Naive B cell (primary cell): ENCODE measurements around the gene ZFAND2A. TPM values are rescaled to one million over a fixed set of nuclear protein-coding genes. Genes with fewer than 3 reads are reported as not detected.

ENCODE experiments used
- ATAC-seq, 2 donors: fragments of 150-1000 bp; cut with Tn5 transposase; 2 replicates each; pipeline ENCODE4 v1.10.0; 2021; ENCODE audit warnings: low read depth in 2 of 2, mild to moderate bottlenecking in 2 of 2, moderate library complexity in 2 of 2
- DNase-seq: peaks from one replicate; pipeline ENCODE4 v3.0.0; 2022
- H3K27ac Mint-ChIP-seq, 6 donors: one replicate each; pipeline ENCODE4 v1.8.0; 2020 to 2022; ENCODE audit warnings: mild to moderate bottlenecking in 6 of 6, mixed read lengths in 6 of 6, moderate library complexity in 5 of 6, inconsistent platforms in 2 of 6
- H3K27me3 Mint-ChIP-seq, 3 donors: one replicate each; pipeline ENCODE4 v1.8.0; 2021 to 2022; ENCODE audit warnings: mixed read lengths in 3 of 3, mild to moderate bottlenecking in 1 of 3
- H3K36me3 Mint-ChIP-seq, 2 donors: one replicate each; pipeline ENCODE4 v1.8.0; 2020 to 2022; ENCODE audit warnings: mixed read lengths in 2 of 2, inconsistent platforms in 1 of 2, mild to moderate bottlenecking in 1 of 2
- H3K4me1 Mint-ChIP-seq, 3 donors: one replicate each; pipeline ENCODE4 v1.8.0; 2020 to 2022; ENCODE audit warnings: mixed read lengths in 3 of 3, inconsistent platforms in 1 of 3, mild to moderate bottlenecking in 1 of 3, moderate library complexity in 1 of 3
- H3K4me3 Mint-ChIP-seq, 8 donors: one replicate each; pipeline ENCODE4 v1.8.0; 2020 to 2022; ENCODE audit warnings: mild to moderate bottlenecking in 8 of 8, mixed read lengths in 8 of 8, moderate library complexity in 8 of 8, inconsistent platforms in 2 of 8
- H3K9me3 Mint-ChIP-seq, 7 donors: one replicate each; pipeline ENCODE4 v1.8.0; 2020 to 2022; ENCODE audit warnings: mixed read lengths in 7 of 7, mild to moderate bottlenecking in 5 of 7, inconsistent platforms in 2 of 7, moderate library complexity in 1 of 7
- polyA plus RNA-seq, 6 donors: library from polyadenylated mRNA; unstranded; fragments of 300-500 nt; fragmentation: Illumina TruSeq; gene quantifications; one replicate each; pipeline ENCODE4 v1.2.3, GENCODE V29; 2021; ENCODE audit warnings: low read depth in 6 of 6

Gene ZFAND2A
- polyA plus RNA-seq, 6 donors from 2014 or later = 59.3 to 73.5 (median 67.9) TPM

DNA sequence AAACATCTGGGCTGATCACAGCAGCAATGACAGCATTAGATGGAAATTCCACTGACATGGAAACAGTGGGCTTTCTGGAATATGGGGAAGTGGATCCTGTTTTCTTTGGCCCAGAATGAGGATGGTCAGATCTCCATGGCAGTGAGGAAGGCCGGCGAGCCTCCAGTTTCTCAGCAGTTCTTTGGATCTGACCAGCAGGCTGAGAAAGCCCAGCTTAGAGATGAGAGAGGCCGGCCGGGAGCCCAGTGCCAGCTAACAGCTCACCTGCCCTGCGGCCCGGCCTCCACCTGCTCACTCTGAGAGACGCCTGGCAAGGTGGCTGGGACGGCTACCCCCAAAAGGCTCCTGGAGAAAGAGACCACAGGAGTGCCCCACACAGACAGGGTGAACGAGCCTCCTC, 47.9 kb downstream of the ZFAND2A start:
- no peaks in the 10 kb centered on the region for H3K36me3 Mint-ChIP-seq
- no peak overlapping the region for H3K4me3 Mint-ChIP-seq
- DNase-seq (no peak), ATAC-seq (no peak)
- H3K4me1 Mint-ChIP-seq = no peaks in the 10 kb centered on the region
- peaks cover 0 to 10% (median 5%) of the 10 kb centered on the region in 3 donors for H3K27me3 Mint-ChIP-seq
- H3K9me3 Mint-ChIP-seq = no peaks in the 10 kb centered on the region
- no peak overlapping the region for H3K27ac Mint-ChIP-seq

DNA sequence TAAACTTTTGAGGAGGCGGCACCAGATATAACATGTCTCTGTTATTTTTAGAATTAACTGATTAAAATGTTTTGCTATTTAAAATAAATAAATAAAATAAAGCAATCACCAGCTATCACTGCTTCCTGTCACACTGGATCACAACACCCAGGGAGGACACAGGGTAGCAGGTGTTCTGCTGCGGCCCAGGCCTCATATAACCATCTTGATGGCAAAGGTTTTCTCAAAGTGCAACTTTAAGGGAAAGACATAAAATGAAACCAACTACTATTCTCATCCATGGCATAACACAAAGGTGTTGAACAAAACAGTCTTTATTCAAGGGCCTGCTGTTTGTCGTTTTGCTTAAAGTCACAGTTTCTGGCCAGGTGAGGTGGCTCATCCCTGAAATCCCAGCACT, 48.8 kb downstream of the ZFAND2A start:
- peaks cover 6 to 15% (median 6%) of the 10 kb centered on the region in 3 donors for H3K27me3 Mint-ChIP-seq
- DNase-seq (no peak), ATAC-seq (no peak)
- peaks cover 3% of the 10 kb centered on the region in 3 donors for H3K4me1 Mint-ChIP-seq
- no peak overlapping the region for H3K4me3 Mint-ChIP-seq
- peaks cover 0 to 3% of the 10 kb centered on the region in 2 donors for H3K36me3 Mint-ChIP-seq
- no peaks in the 10 kb centered on the region for H3K9me3 Mint-ChIP-seq
- no peak overlapping the region for H3K27ac Mint-ChIP-seq

DNA sequence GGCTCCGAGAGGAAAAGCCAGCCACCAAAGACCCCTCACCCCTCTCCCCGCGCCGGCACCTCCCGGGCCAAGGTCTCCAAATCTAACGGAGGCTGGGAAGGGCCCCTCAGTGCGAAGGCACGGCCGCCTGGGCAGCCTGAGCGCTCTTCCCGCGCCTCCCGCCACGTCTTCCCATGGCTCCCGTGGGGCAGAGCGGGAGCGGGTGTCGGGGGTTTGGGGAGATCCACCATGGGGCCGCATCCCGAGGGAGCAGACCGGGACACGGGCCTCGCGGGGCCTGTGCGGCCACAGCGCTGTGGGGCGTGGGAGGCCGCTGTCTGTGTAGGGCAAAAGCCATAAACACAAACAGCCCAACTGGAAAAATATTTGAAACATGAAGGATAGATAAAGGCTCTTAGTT, 49.6 kb downstream of the ZFAND2A start:
- Mint-ChIP-seq H3K36me3 (peaks cover 0 to 6% of the 10 kb centered on the region in 2 donors), H3K4me3 (no peak overlapping the region), H3K27me3 (peaks cover 6 to 20% (median 10%) of the 10 kb centered on the region in 3 donors), H3K4me1 (peaks cover 7 to 11% (median 10%) of the 10 kb centered on the region in 3 donors), H3K9me3 (no peaks in the 10 kb centered on the region), H3K27ac (no peak overlapping the region)
- ATAC-seq = no peak
- no peak for DNase-seq

- no peak overlapping the region for H3K27ac Mint-ChIP-seq
- no peak overlapping the region for H3K4me3 Mint-ChIP-seq
- no peak for ATAC-seq
Measured at GRCh38 chr7:1109581-1110310, 50.2 kb downstream of the ZFAND2A start.

GRCh38 chr7:1108264-1108920, 51.6 kb downstream of the ZFAND2A start:
- Mint-ChIP-seq H3K27me3 (peaks cover 6 to 20% (median 10%) of the 10 kb centered on the region in 3 donors), H3K4me1 (peaks cover 14 to 17% (median 17%) of the 10 kb centered on the region in 3 donors), H3K9me3 (no peaks in the 10 kb centered on the region), H3K27ac (no peak overlapping the region), H3K36me3 (peaks cover 0 to 6% of the 10 kb centered on the region in 2 donors), H3K4me3 (no peak overlapping the region)
- ATAC-seq = no peak
- no peak for DNase-seq

More at GRCh38 chr7:1109581-1110310, 50.2 kb downstream of the ZFAND2A start:
- H3K27me3 Mint-ChIP-seq = peaks cover 6 to 20% (median 10%) of the 10 kb centered on the region in 3 donors
- H3K4me1 Mint-ChIP-seq = peaks cover 13 to 17% (median 16%) of the 10 kb centered on the region in 3 donors
- DNase-seq = no peak
- no peaks in the 10 kb centered on the region for H3K9me3 Mint-ChIP-seq
- peaks cover 0 to 6% of the 10 kb centered on the region in 2 donors for H3K36me3 Mint-ChIP-seq

GRCh38 chr7:1106793-1107421, 53.1 kb downstream of the ZFAND2A start:
- peaks cover 6 to 20% (median 10%) of the 10 kb centered on the region in 3 donors for H3K27me3 Mint-ChIP-seq
- no peak overlapping the region for H3K4me3 Mint-ChIP-seq
- DNase-seq = no peak
- no peak overlapping the region for H3K27ac Mint-ChIP-seq
- peaks cover 0 to 6% of the 10 kb centered on the region in 2 donors for H3K36me3 Mint-ChIP-seq
- peaks cover 14 to 17% (median 17%) of the 10 kb centered on the region in 3 donors for H3K4me1 Mint-ChIP-seq
- ATAC-seq = no peak
- no peaks in the 10 kb centered on the region for H3K9me3 Mint-ChIP-seq

- peaks cover 6 to 20% (median 10%) of the 10 kb centered on the region in 3 donors for H3K27me3 Mint-ChIP-seq
- ATAC-seq = no peak
- H3K4me1 Mint-ChIP-seq = peaks cover 14 to 17% (median 17%) of the 10 kb centered on the region in 3 donors
- DNase-seq = no peak
- no peak overlapping the region for H3K4me3 Mint-ChIP-seq
- H3K27ac Mint-ChIP-seq = peak overlapping the region in 1 of 6 donors; percentile 88
- H3K9me3 Mint-ChIP-seq = no peaks in the 10 kb centered on the region
- H3K36me3 Mint-ChIP-seq = peaks cover 0 to 6% of the 10 kb centered on the region in 2 donors
Measured at GRCh38 chr7:1106063-1106792, 53.8 kb downstream of the ZFAND2A start.

GRCh38 chr7:1105189-1105588, 54.8 kb downstream of the ZFAND2A start:
- peaks cover 14 to 17% (median 17%) of the 10 kb centered on the region in 3 donors for H3K4me1 Mint-ChIP-seq
- H3K36me3 Mint-ChIP-seq = peaks cover 0 to 6% of the 10 kb centered on the region in 2 donors
- DNase-seq (peak; percentile 11), ATAC-seq (peak; percentile 68 to 86)
- peaks cover 6 to 20% (median 10%) of the 10 kb centered on the region in 3 donors for H3K27me3 Mint-ChIP-seq
- H3K27ac Mint-ChIP-seq = peak overlapping the region in 3 of 6 donors; percentile 26 to 60 (median 56)
- H3K4me3 Mint-ChIP-seq = peak overlapping the region in 5 of 8 donors; percentile 26 to 74 (median 36)
- no peaks in the 10 kb centered on the region for H3K9me3 Mint-ChIP-seq

GRCh38 chr7:1104516-1105179, 55.3 kb downstream of the ZFAND2A start:
- Mint-ChIP-seq H3K27ac (peak overlapping the region in 2 of 6 donors; percentile 26 to 60), H3K4me1 (peaks cover 14 to 17% (median 17%) of the 10 kb centered on the region in 3 donors), H3K4me3 (peak overlapping the region in 4 of 8 donors; percentile 26 to 74 (median 35)), H3K9me3 (no peaks in the 10 kb centered on the region), H3K27me3 (peaks cover 6 to 20% (median 10%) of the 10 kb centered on the region in 3 donors), H3K36me3 (peaks cover 0 to 6% of the 10 kb centered on the region in 2 donors)
- ATAC-seq (no peak), DNase-seq (no peak)

GRCh38 chr7:1103789-1104515, 56.0 kb downstream of the ZFAND2A start:
- no peak for ATAC-seq
- DNase-seq = no peak
- H3K4me3 Mint-ChIP-seq = peak overlapping the region in 2 of 8 donors; percentile 43 to 49
- peaks cover 6 to 16% (median 10%) of the 10 kb centered on the region in 3 donors for H3K27me3 Mint-ChIP-seq
- peaks cover 0 to 6% of the 10 kb centered on the region in 2 donors for H3K36me3 Mint-ChIP-seq
- peaks cover 17 to 18% (median 17%) of the 10 kb centered on the region in 3 donors for H3K4me1 Mint-ChIP-seq
- no peaks in the 10 kb centered on the region for H3K9me3 Mint-ChIP-seq
- peak overlapping the region in 1 of 6 donors; percentile 54 for H3K27ac Mint-ChIP-seq

DNA sequence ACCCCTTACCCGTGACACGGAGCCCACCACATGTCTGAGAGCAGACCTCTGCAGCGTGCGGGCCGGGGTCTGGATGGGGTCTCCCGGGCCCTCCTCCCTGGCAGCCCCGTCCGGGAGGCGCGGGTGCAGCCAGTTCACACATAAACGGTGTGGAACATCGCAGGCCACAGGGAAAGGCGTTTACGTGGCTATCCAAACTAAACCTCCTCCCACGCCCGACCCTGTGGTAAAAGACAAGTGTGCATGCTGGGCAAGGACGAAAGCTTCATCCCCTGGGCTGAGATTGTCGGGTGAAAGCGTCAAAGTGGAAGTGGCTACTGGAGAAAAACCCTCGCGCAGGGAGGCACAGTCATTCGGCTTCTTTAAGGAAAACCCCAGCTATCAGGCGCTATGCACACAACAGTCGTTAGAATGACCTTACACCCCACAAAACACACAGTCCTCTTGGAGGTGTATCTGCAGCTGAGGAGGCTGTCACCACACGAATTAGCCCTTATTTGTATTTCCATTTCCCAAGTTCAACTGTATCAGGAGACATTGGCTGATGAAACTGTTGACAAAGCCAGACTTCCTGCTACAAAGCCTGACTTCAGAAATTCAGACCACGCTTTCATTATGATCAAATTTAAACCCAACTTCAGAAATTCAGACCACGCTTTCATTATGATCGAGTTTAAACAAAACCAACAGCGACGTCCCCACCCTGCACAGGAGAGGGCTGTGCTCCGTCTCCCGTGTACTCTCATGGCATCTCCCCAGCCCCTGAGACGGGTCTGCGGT, 56.8 kb downstream of the ZFAND2A start:
- Mint-ChIP-seq H3K4me3 (peak overlapping the region in 3 of 8 donors; percentile 43 to 70 (median 49)), H3K36me3 (peaks cover 2 to 7% of the 10 kb centered on the region in 2 donors), H3K27ac (peak overlapping the region in 1 of 6 donors; percentile 54), H3K9me3 (peaks cover 0 to 2% (median 0%) of the 10 kb centered on the region in 7 donors), H3K4me1 (peaks cover 17 to 18% (median 17%) of the 10 kb centered on the region in 3 donors), H3K27me3 (peaks cover 6 to 14% (median 10%) of the 10 kb centered on the region in 3 donors)
- ATAC-seq (peak; percentile 28 to 41), DNase-seq (no peak)
